Colonic mucosa (tissue), 4 donors: ENCODE data around the gene TMPRSS6. TPM values are rescaled to one million over a fixed set of nuclear protein-coding genes. Genes with fewer than 3 reads are reported as not detected.
A peak's percentile ranks its signal among the peaks of the same experiment; 100 is the strongest.

Experiments used
- DNase-seq: peaks from one replicate; pipeline ENCODE4 v3.0.0-alpha.2; 2020
- H3K27ac ChIP-seq: fragments of 200-600 bp; one replicate; pipeline ENCODE4 v1.8.0; 2021
- H3K27me3 ChIP-seq: fragments of 200-600 bp; one replicate; pipeline ENCODE4 v1.8.0; 2021
- H3K36me3 ChIP-seq: fragments of 200-600 bp; one replicate; pipeline ENCODE4 v1.8.0; 2021
- H3K4me1 ChIP-seq: fragments of 200-600 bp; one replicate; pipeline ENCODE4 v1.8.0; 2021; ENCODE audit warnings: mild to moderate bottlenecking
- H3K4me3 ChIP-seq: fragments of 200-600 bp; one replicate; pipeline ENCODE4 v1.8.0; 2021
- H3K9ac ChIP-seq, 2 donors: one replicate each; pipeline ENCODE4 v1.7.0; 2013; ENCODE audit warnings: control low read depth in 2 of 2, low read depth in 2 of 2, low read length in 2 of 2
- H3K9me3 ChIP-seq: fragments of 200-600 bp; one replicate; pipeline ENCODE4 v1.8.0; 2021
- CTCF ChIP-seq: fragments of 200-600 bp; IDR thresholded peaks from one replicate; pipeline ENCODE4 v1.8.0; 2022; ENCODE audit warnings: antibody characterized with exemption, mild to moderate bottlenecking
- intact Hi-C: fragments of 100-400 bp; cut with DNase I; formaldehyde crosslinking; loops from one replicate; pipeline ENCODE4 v1.14.1; 2022
- total RNA-seq, 2 donors: library from RNA; stranded (reverse); fragmentation: NEBNext Ultra II Directional in 1 of 2; extraction: Animal tissue kit (Norgen Biotek cat#: 25700) in 1 of 2; gene quantifications; one replicate each; pipeline ENCODE4 v1.2.1, GENCODE V29; 2021
- donor health status: healthy.
- donor health status: DM: no; HTN: no; CAD: no.
- donor health status: DM: no; HTN: no; CAD: no.

The TMPRSS6 gene
- total RNA-seq, 2 donors from 2014 or later = 0.10 to 1.5 TPM

GRCh38 chr22:37056246-37056645 lies 53.3 kb downstream of the TMPRSS6 start:
- Histone ChIP-seq H3K36me3 (no peaks in the 10 kb centered on the region), H3K27me3 (no peaks in the 10 kb centered on the region), H3K9me3 (no peaks in the 10 kb centered on the region), H3K4me1 (peaks cover 18% of the 10 kb centered on the region), H3K9ac (no peak overlapping the region), H3K27ac (no peak overlapping the region), H3K4me3 (no peak overlapping the region)
- intact Hi-C loops = no loop called here
- TF ChIP-seq CTCF = no peak
- DNase-seq = no peak

- DNase-seq = no peak
- Histone ChIP-seq H3K27me3 (no peaks in the 10 kb centered on the region), H3K9ac (peak overlapping the region in 1 of 2 donors; percentile 74), H3K36me3 (no peaks in the 10 kb centered on the region), H3K9me3 (no peaks in the 10 kb centered on the region), H3K4me1 (peaks cover 18% of the 10 kb centered on the region), H3K4me3 (no peak overlapping the region), H3K27ac (no peak overlapping the region)
- no peak for TF ChIP-seq CTCF
- intact Hi-C loops = no loop called here
Observed at GRCh38 chr22:37054600-37055365, 54.7 kb downstream of the TMPRSS6 start.

GRCh38 chr22:37054056-37054395 lies 55.5 kb downstream of the TMPRSS6 start:
- Histone ChIP-seq H3K36me3 (no peaks in the 10 kb centered on the region), H3K4me1 (peaks cover 18% of the 10 kb centered on the region), H3K27ac (no peak overlapping the region), H3K27me3 (no peaks in the 10 kb centered on the region), H3K9me3 (no peaks in the 10 kb centered on the region), H3K9ac (peak overlapping the region; percentile 39 to 74), H3K4me3 (no peak overlapping the region)
- intact Hi-C loops = no loop called here
- peak; percentile 61 for DNase-seq
- TF ChIP-seq CTCF = no peak

- no peak overlapping the region for H3K4me3 ChIP-seq
- H3K36me3 ChIP-seq = no peaks in the 10 kb centered on the region
- intact Hi-C loops = no loop called here
- peak; percentile 55 for DNase-seq
- H3K4me1 ChIP-seq = peaks cover 18% of the 10 kb centered on the region
- TF ChIP-seq CTCF = no peak
- H3K27me3 ChIP-seq = no peaks in the 10 kb centered on the region
- H3K27ac ChIP-seq = no peak overlapping the region
- no peaks in the 10 kb centered on the region for H3K9me3 ChIP-seq
- H3K9ac ChIP-seq = peak overlapping the region; percentile 39 to 74
Observed at GRCh38 chr22:37053310-37054055, 56.0 kb downstream of the TMPRSS6 start.

- Histone ChIP-seq H3K27me3 (no peaks in the 10 kb centered on the region), H3K9me3 (no peaks in the 10 kb centered on the region), H3K9ac (peak overlapping the region in 1 of 2 donors; percentile 74), H3K36me3 (no peaks in the 10 kb centered on the region), H3K4me1 (peaks cover 18% of the 10 kb centered on the region), H3K27ac (no peak overlapping the region), H3K4me3 (peak overlapping the region; percentile 69)
- no peak for TF ChIP-seq CTCF
- intact Hi-C loops = no loop called here
- no peak for DNase-seq
Observed at GRCh38 chr22:37052386-37053309, 56.9 kb downstream of the TMPRSS6 start.
